Neural cell (in vitro differentiated cells): Measurements from ENCODE around the gene THAP8. TPM values are rescaled to one million over a fixed set of nuclear protein-coding genes. Genes with fewer than 3 reads are reported as not detected.

Source experiments
- H2AFZ ChIP-seq: fragments of 200-600, 300-800 bp; sonication (generic), shearing (Covaris generic); 2 replicates; pipeline ENCODE4 v1.6.0; 2014; ENCODE audit warnings: low read depth, mild to moderate bottlenecking, antibody characterized with exemption, low read length, moderate library complexity
- H3F3A ChIP-seq: fragments of 200-600 bp; shearing (Covaris generic); 2 replicates; pipeline ENCODE4 v1.6.1; 2016; ENCODE audit warnings: mild to moderate bottlenecking, moderate library complexity, mixed read lengths, antibody characterized with exemption, low read length; ENCODE audit not compliant: insufficient read depth, poor library complexity, severe bottlenecking
- H3K27ac ChIP-seq: fragments of 200-600, 300-800 bp; sonication (generic), shearing (Covaris generic); 2 replicates; pipeline ENCODE4 v1.5.1; 2014; ENCODE audit warnings: mild to moderate bottlenecking, low read length, moderate library complexity
- H3K27me3 ChIP-seq: fragments of 300-800, 200-600 bp; sonication (generic), shearing (Covaris generic); 2 replicates; pipeline ENCODE4 v1.6.0; 2014; ENCODE audit warnings: mild to moderate bottlenecking, low read depth, low read length, moderate library complexity; ENCODE audit not compliant: insufficient read depth
- H3K36me3 ChIP-seq: fragments of 300-800, 200-600 bp; sonication (generic), shearing (Covaris generic); 2 replicates; pipeline ENCODE4 v1.5.1; 2014; ENCODE audit warnings: mild to moderate bottlenecking, antibody characterized with exemption, low read length, moderate library complexity; ENCODE audit not compliant: insufficient read depth
- H3K4me2 ChIP-seq: fragments of 300-800, 200-600 bp; sonication (generic), shearing (Covaris generic); 2 replicates; pipeline ENCODE4 v1.6.0; 2014; ENCODE audit warnings: mild to moderate bottlenecking, low read length
- H3K4me3 ChIP-seq: fragments of 300-800, 200-600 bp; sonication (generic), shearing (Covaris generic); 2 replicates; pipeline ENCODE4 v1.5.1; 2014; ENCODE audit warnings: mild to moderate bottlenecking, low read length, moderate library complexity
- H3K79me2 ChIP-seq: fragments of 200-600 bp; shearing (Covaris generic); replicated peaks from 2 replicates; pipeline ENCODE4 v1.6.0; 2014; ENCODE audit warnings: mild to moderate bottlenecking, low read length, moderate library complexity; ENCODE audit not compliant: insufficient read depth
- H3K9ac ChIP-seq: fragments of 300-800, 200-600 bp; sonication (generic), shearing (Covaris generic); 2 replicates; pipeline ENCODE4 v1.6.1; 2016; ENCODE audit warnings: mild to moderate bottlenecking, low read length, mixed read lengths
- H3K9me2 ChIP-seq: fragments of 200-600 bp; shearing (Covaris generic); 2 replicates; pipeline ENCODE4 v1.6.1; 2016; ENCODE audit warnings: mild to moderate bottlenecking, low read length, mixed read lengths; ENCODE audit not compliant: insufficient read depth
- H3K9me3 ChIP-seq: fragments of 200-600, 300-800 bp; sonication (generic), shearing (Covaris generic); 2 replicates; pipeline ENCODE4 v1.6.1; 2016; ENCODE audit warnings: mild to moderate bottlenecking, mixed run types, low read length, moderate library complexity, mixed read lengths
- H4K20me1 ChIP-seq: fragments of 200-600 bp; shearing (Covaris generic); 2 replicates; pipeline ENCODE4 v1.6.1; 2016; ENCODE audit warnings: mild to moderate bottlenecking, mixed run types; ENCODE audit not compliant: insufficient read depth
- EP300 ChIP-seq: fragments of 450-650 bp; conservative IDR thresholded peaks from 2 replicates; pipeline ENCODE4 v1.6.1; 2014; ENCODE audit warnings: antibody characterized with exemption, mild to moderate bottlenecking, moderate library complexity; ENCODE audit not compliant: poor library complexity, severe bottlenecking
- EZH2 ChIP-seq: fragments of 200-600, 300-800 bp; shearing (Covaris generic), sonication (generic); IDR thresholded peaks from 2 replicates; pipeline ENCODE4 v1.6.1; 2014; ENCODE audit warnings: antibody characterized with exemption, low read length, borderline replicate concordance, mild to moderate bottlenecking; ENCODE audit not compliant: insufficient read depth, poor library complexity, severe bottlenecking
- MXI1 ChIP-seq: fragments of 450-650 bp; conservative IDR thresholded peaks from 2 replicates; pipeline ENCODE4 v1.6.1; 2014; ENCODE audit warnings: antibody characterized with exemption, mild to moderate bottlenecking; ENCODE audit not compliant: poor library complexity, severe bottlenecking
- POLR2AphosphoS5 ChIP-seq: IDR thresholded peaks from 2 replicates; pipeline ENCODE4 v1.6.1; 2012
- RAD21 ChIP-seq: fragments of 450-650 bp; conservative IDR thresholded peaks from 2 replicates; pipeline ENCODE4 v1.6.1; 2014; ENCODE audit warnings: antibody characterized with exemption, mild to moderate bottlenecking, moderate library complexity
- SMC3 ChIP-seq: fragments of 450-650 bp; conservative IDR thresholded peaks from 2 replicates; pipeline ENCODE4 v1.6.1; 2014; ENCODE audit warnings: antibody characterized with exemption, mild to moderate bottlenecking, moderate library complexity; ENCODE audit not compliant: poor library complexity
- TAF1 ChIP-seq: IDR thresholded peaks from 2 replicates; pipeline ENCODE4 v1.6.1; 2012; ENCODE audit warnings: low read depth
- polyA plus RNA-seq: library from polyadenylated mRNA; depleted of rRNA; stranded (reverse); fragments of >200 nt; gene quantifications from 2 replicates; pipeline ENCODE4 v1.2.3, GENCODE V29; 2014
- TF ChIP-seq, protein P1 (sequence below): IDR thresholded peaks from 2 replicates; pipeline ENCODE4 v1.6.1; 2012; ENCODE audit warnings: borderline replicate concordance
- TF ChIP-seq, protein P2 (sequence below): fragments of 450-650 bp; IDR thresholded peaks from 2 replicates; pipeline ENCODE4 v1.5.1; 2014; ENCODE audit warnings: antibody characterized with exemption, mild to moderate bottlenecking, moderate library complexity; ENCODE audit not compliant: poor library complexity, severe bottlenecking

Gene THAP8
- polyA plus RNA-seq, 1 donor from 2014 or later, result 5.5 TPM

DNA sequence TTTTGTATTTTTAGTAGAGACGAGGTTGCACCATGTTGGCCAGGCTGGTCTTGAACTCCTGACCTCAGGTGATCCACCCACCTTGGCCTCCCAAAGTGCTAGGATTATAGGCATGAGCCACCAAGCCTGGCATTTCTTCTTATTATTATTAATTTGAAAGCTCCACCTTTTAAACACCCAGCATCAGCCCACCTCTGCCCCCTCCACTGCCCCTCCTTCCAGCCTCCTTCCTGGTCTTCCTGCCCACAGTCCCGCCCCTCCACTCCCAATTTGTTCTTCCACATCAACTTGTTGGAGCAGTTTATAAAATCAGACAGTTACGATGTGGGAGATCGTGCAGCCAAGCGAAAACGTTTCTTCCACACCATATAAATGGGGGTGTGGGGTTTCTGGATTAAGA, 13.6 kb downstream of the THAP8 start:
- Histone ChIP-seq H3K79me2 (no peaks in the 10 kb centered on the region), H3K4me3 (no peak overlapping the region), H3K27ac (no peak overlapping the region), H3F3A (no peaks in the 10 kb centered on the region), H3K9me3 (no peaks in the 10 kb centered on the region), H2AFZ (no peak overlapping the region), H3K27me3 (no peaks in the 10 kb centered on the region), H4K20me1 (no peaks in the 10 kb centered on the region), H3K4me2 (no peak overlapping the region), H3K36me3 (no peaks in the 10 kb centered on the region), H3K9me2 (no peaks in the 10 kb centered on the region), H3K9ac (no peak overlapping the region)
- TF ChIP-seq, protein P1, sequence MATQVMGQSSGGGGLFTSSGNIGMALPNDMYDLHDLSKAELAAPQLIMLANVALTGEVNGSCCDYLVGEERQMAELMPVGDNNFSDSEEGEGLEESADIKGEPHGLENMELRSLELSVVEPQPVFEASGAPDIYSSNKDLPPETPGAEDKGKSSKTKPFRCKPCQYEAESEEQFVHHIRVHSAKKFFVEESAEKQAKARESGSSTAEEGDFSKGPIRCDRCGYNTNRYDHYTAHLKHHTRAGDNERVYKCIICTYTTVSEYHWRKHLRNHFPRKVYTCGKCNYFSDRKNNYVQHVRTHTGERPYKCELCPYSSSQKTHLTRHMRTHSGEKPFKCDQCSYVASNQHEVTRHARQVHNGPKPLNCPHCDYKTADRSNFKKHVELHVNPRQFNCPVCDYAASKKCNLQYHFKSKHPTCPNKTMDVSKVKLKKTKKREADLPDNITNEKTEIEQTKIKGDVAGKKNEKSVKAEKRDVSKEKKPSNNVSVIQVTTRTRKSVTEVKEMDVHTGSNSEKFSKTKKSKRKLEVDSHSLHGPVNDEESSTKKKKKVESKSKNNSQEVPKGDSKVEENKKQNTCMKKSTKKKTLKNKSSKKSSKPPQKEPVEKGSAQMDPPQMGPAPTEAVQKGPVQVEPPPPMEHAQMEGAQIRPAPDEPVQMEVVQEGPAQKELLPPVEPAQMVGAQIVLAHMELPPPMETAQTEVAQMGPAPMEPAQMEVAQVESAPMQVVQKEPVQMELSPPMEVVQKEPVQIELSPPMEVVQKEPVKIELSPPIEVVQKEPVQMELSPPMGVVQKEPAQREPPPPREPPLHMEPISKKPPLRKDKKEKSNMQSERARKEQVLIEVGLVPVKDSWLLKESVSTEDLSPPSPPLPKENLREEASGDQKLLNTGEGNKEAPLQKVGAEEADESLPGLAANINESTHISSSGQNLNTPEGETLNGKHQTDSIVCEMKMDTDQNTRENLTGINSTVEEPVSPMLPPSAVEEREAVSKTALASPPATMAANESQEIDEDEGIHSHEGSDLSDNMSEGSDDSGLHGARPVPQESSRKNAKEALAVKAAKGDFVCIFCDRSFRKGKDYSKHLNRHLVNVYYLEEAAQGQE, result no peak
- TF ChIP-seq TAF1 (no peak), MXI1 (no peak), SMC3 (no peak), EZH2 (no peak), RAD21 (no peak), EP300 (no peak), POLR2AphosphoS5 (no peak)
- TF ChIP-seq, protein P2, sequence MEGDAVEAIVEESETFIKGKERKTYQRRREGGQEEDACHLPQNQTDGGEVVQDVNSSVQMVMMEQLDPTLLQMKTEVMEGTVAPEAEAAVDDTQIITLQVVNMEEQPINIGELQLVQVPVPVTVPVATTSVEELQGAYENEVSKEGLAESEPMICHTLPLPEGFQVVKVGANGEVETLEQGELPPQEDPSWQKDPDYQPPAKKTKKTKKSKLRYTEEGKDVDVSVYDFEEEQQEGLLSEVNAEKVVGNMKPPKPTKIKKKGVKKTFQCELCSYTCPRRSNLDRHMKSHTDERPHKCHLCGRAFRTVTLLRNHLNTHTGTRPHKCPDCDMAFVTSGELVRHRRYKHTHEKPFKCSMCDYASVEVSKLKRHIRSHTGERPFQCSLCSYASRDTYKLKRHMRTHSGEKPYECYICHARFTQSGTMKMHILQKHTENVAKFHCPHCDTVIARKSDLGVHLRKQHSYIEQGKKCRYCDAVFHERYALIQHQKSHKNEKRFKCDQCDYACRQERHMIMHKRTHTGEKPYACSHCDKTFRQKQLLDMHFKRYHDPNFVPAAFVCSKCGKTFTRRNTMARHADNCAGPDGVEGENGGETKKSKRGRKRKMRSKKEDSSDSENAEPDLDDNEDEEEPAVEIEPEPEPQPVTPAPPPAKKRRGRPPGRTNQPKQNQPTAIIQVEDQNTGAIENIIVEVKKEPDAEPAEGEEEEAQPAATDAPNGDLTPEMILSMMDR, result no peak

DNA sequence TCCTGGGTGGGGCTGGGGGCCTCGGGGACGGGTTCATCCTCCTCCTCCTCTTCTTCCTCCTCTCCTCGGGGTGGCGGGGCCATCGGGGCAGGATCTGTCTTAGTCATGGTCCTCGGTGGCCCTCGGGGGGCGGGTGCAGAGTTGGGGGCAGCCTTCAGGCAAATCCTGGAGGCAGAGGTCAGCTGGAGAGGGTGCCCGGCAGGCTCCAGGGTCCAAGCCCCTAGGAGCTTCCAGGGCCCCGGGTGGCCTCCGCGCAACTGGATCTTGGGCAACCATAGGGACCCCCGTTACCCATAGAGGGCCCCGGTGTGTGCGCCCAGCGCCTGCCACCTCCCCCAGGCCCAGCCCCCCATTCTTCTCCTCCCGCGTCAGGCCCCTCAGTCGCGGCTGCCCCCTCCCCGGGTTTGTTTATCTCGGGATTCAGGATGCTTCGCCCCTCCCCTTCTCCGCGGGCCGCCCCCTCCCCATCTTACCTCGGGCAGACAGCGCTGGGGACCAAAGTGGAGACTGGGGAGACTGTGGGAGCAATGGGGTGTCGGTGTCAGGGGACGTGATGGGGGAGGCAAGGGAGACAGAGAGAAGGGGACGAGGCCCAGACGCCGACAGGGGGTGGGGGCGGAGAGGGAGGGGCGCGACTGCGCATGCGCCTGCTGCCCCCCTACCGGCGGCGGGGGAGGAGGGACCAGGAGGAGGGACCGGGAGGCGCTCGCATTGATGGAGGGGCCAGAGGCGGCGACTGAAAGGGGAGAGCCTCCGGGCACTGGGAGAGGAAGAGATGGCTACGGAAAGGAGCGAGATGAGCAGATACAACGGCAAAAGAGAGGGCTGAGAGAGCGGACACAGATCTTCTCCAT, 21.6 kb downstream of the THAP8 start, which contains the start of gene CLIP3:
Gene CLIP3, minus strand, starts transcription at position 623 of the 854 bp plus-strand sequence. Its CDS starts 516 bp downstream, at position 107.
- Histone ChIP-seq H3K9ac (peak within 1 kb of the TSS; percentile 96), H3K27ac (peak within 1 kb of the TSS; percentile 84)
- TF ChIP-seq RAD21 (peak; percentile 20), EZH2 (no peak), TAF1 (peak; percentile 55), SMC3 (peak; percentile 27), EP300 (peak; percentile 24), POLR2AphosphoS5 (peak; percentile 93), MXI1 (no peak)
- TF ChIP-seq, protein P2, result peak; percentile 24
- TF ChIP-seq, protein P1, result peak; percentile 69

More for the DNA sequence above, 21.6 kb downstream of the THAP8 start, which contains the start of gene CLIP3:
- peaks cover 25% of the 10 kb centered on the region for H3K79me2 ChIP-seq
- H4K20me1 ChIP-seq, result no peaks in the 10 kb centered on the region
- no peaks in the 10 kb centered on the region for H3K36me3 ChIP-seq
- no peaks in the 10 kb centered on the region for H3K9me2 ChIP-seq
- H3F3A ChIP-seq, result no peaks in the 10 kb centered on the region
- peak within 1 kb of the TSS; percentile 83 for H2AFZ ChIP-seq
- no peaks in the 10 kb centered on the region for H3K9me3 ChIP-seq
- H3K4me2 ChIP-seq, result peak within 1 kb of the TSS; percentile 88
- peak within 1 kb of the TSS; percentile 96 for H3K4me3 ChIP-seq
- H3K27me3 ChIP-seq, result no peaks in the 10 kb centered on the region
